Panc1 (cell line): ENCODE measurements around the gene FAM118A. TPM values are rescaled to one million over a fixed set of nuclear protein-coding genes. Genes with fewer than 3 reads are reported as not detected.

ENCODE experiments used
- ATAC-seq: fragments of 200-7000 bp; cut with Tn5 transposase; 2 replicates; pipeline ENCODE4 v1.9.1; 2020; ENCODE audit warnings: mild to moderate bottlenecking, moderate library complexity
- BruUV-seq: library from RNA; stranded (reverse); fragments of 400-500 nt; replicated peaks from 2 replicates; lab custom pipeline; 2021; lab: Mats Ljungman, UMichigan
- CTCF ChIA-PET: fragments of 300-600 bp; sonication (Branson Sonifier 250); formaldehyde crosslinking; loops from one replicate; lab custom pipeline; 2022; ENCODE audit warnings: antibody characterized with exemption; lab: Charles Lee
- POLR2A ChIA-PET: fragments of 300-600 bp; sonication (Branson Sonifier 250); formaldehyde crosslinking; loops from one replicate; lab custom pipeline; 2022; ENCODE audit warnings: antibody characterized with exemption; lab: Charles Lee
- DNase-seq: peaks from one replicate; pipeline ENCODE4 v3.0.0-alpha.2; 2010; ENCODE audit warnings: low read depth, low spot score
- H3K27ac ChIP-seq: 2 replicates; pipeline ENCODE4 v1.5.1; 2011; ENCODE audit warnings: mild to moderate bottlenecking, low read length, inconsistent platforms
- H3K27me3 ChIP-seq: fragments of 200-500 bp; sonication (Bioruptor generic); 2 replicates; pipeline ENCODE4 v1.6.0; 2014; ENCODE audit warnings: low read length, inconsistent platforms; ENCODE audit not compliant: control insufficient read depth, insufficient read depth
- H3K36me3 ChIP-seq: fragments of 200-500 bp; sonication (Bioruptor generic); 2 replicates; pipeline ENCODE4 v1.5.1; 2014; ENCODE audit warnings: inconsistent platforms, mild to moderate bottlenecking, low read length, moderate library complexity; ENCODE audit not compliant: control insufficient read depth, insufficient read depth
- H3K4me1 ChIP-seq: 2 replicates; pipeline ENCODE4 v1.5.1; 2011; ENCODE audit warnings: inconsistent platforms, mild to moderate bottlenecking, low read length, moderate library complexity; ENCODE audit not compliant: control insufficient read depth, insufficient read depth
- H3K4me3 ChIP-seq, 2 experiments: 2 replicates each; pipeline ENCODE4 v1.5.1; 2011 to 2012; ENCODE audit warnings: low read depth in 2 of 2, low read length in 2 of 2, mild to moderate bottlenecking in 2 of 2, inconsistent platforms in 1 of 2, moderate library complexity in 1 of 2
- H3K9me3 ChIP-seq: fragments of 200-500 bp; sonication (Bioruptor generic); 2 replicates; pipeline ENCODE4 v1.5.1; 2014; ENCODE audit warnings: low read depth, mild to moderate bottlenecking, inconsistent platforms, low read length, moderate library complexity; ENCODE audit not compliant: control insufficient read depth, insufficient read depth
- CTCF ChIP-seq: fragments of 450-650 bp; IDR thresholded peaks from 2 replicates; pipeline ENCODE4 v1.5.1; 2017; ENCODE audit warnings: mild to moderate bottlenecking
- POLR2AphosphoS5 ChIP-seq: IDR thresholded peaks from 2 replicates; pipeline ENCODE4 v1.6.1; 2012; ENCODE audit warnings: mild to moderate bottlenecking, low read depth, low read length, moderate library complexity
- REST ChIP-seq, 2 experiments: IDR thresholded peaks; 2 replicates each; pipeline ENCODE4 v1.6.1; 2011 to 2012; ENCODE audit warnings: low read depth in 2 of 2, control low read depth in 1 of 2, low read length in 1 of 2, mild to moderate bottlenecking in 1 of 2, moderate library complexity in 1 of 2; ENCODE audit not compliant: insufficient read depth in 1 of 2
- SIN3A ChIP-seq: IDR thresholded peaks from 2 replicates; pipeline ENCODE4 v1.6.1; 2012; ENCODE audit warnings: low read depth, mild to moderate bottlenecking, low read length, moderate library complexity, borderline replicate concordance; ENCODE audit not compliant: insufficient read depth
- TCF7L2 ChIP-seq: IDR thresholded peaks from 2 replicates; pipeline ENCODE4 v1.6.1; 2011; ENCODE audit warnings: mild to moderate bottlenecking, low read depth, low read length, inconsistent platforms
- in situ Hi-C: cut with HindIII; loops from 2 replicates; pipeline ENCODE4 v1.10.0; 2016; ENCODE audit warnings: low sequenced_read_pairs, low pct_unique_long_range_greater_than_20kb
- intact Hi-C: fragments of 100-400 bp; cut with micrococcal nuclease; formaldehyde crosslinking; loops from one replicate; pipeline ENCODE4 v1.10.0; 2022; ENCODE audit not compliant: unreplicated experiment
- total RNA-seq: library from RNA; stranded (reverse); gene quantifications from one replicate; pipeline ENCODE4 v1.2.1, GENCODE V29; 2021; ENCODE audit not compliant: unreplicated experiment

Gene FAM118A
- total RNA-seq, 1 experiment from 2014 or later: 73.2 TPM

GRCh38 chr22:45272498-45272897 is 37.2 kb upstream of the FAM118A start:
- intact Hi-C loops: no loop called here
- no TSS peak for BruUV-seq
- no peak for TF ChIP-seq CTCF
- no peak for TF ChIP-seq TCF7L2
- no peak for TF ChIP-seq POLR2AphosphoS5
- no peak for TF ChIP-seq SIN3A
- TF ChIP-seq REST (IDR thresholded peaks at IDR 0.05; ENCODE audit: insufficient read depth in 1 of 2, low read depth in 2 of 2, low read length in 1 of 2): no peak
- no peak for DNase-seq
- Histone ChIP-seq H3K4me1 (no peaks in the 10 kb centered on the region; the same call in 1 of the 2 replicates), H3K27ac (no peak overlapping the region), H3K27me3 (no peaks in the 10 kb centered on the region), H3K4me3 (no peak overlapping the region), H3K36me3 (no peaks in the 10 kb centered on the region), H3K9me3 (no peaks in the 10 kb centered on the region)
- CTCF ChIA-PET: interaction anchor here (0.6 to 0.7 kb wide), 3 partner anchors 13 to 519 kb away, joined by 3 to 6 read pairs (median 3); no protein-coding TSS in a partner anchor
- in situ Hi-C loops: no loop called here
- no peak for ATAC-seq
- POLR2A ChIA-PET: no interaction called here

GRCh38 chr22:45273452-45274075 is 36.2 kb upstream of the FAM118A start:
- Histone ChIP-seq H3K4me1 (no peaks in the 10 kb centered on the region; the same call in 1 of the 2 replicates), H3K9me3 (no peaks in the 10 kb centered on the region), H3K36me3 (no peaks in the 10 kb centered on the region), H3K27me3 (no peaks in the 10 kb centered on the region), H3K27ac (no peak overlapping the region), H3K4me3 (no peak overlapping the region)
- intact Hi-C loops (no loop called here), in situ Hi-C loops (no loop called here)
- BruUV-seq: no TSS peak
- POLR2A ChIA-PET: no interaction called here
- ATAC-seq (no peak), DNase-seq (no peak)
- CTCF ChIA-PET: interaction anchor here (0.7 kb wide), 1 partner anchor 807 kb away, joined by 8 read pairs; no protein-coding TSS in a partner anchor
- no peak for TF ChIP-seq SIN3A
- TF ChIP-seq REST (IDR thresholded peaks at IDR 0.05; ENCODE audit: insufficient read depth in 1 of 2, low read depth in 2 of 2, low read length in 1 of 2): no peak
- TF ChIP-seq TCF7L2: no peak
- TF ChIP-seq CTCF: no peak
